Measurements from ENCODE around the gene ANKRD6.

GRCh38 chr6:89640804-89641203, 207.9 kb downstream of the ANKRD6 start:
- no peak for TF ChIP-seq CTCF (IDR thresholded peaks at IDR 0.05)
- TF ChIP-seq POLR2A (IDR thresholded peaks at IDR 0.05) = no peak

Measured in right lobe of liver (tissue), 4 donors.